GM10248 (cell line): ENCODE results near the gene SLC4A8.
A peak's percentile ranks its signal among the peaks of the same experiment; 100 is the strongest.

Experiments
- CTCF ChIA-PET: fragments of 300-600 bp; sonication (Branson Sonifier 250); formaldehyde crosslinking; extraction: SDS; loops from one replicate; lab custom pipeline; 2021; ENCODE audit warnings: antibody characterized with exemption; lab: Yijun Ruan, JAX
- POLR2A ChIA-PET: fragments of 350-650 bp; sonication (Branson Sonifier 250); formaldehyde crosslinking; extraction: SDS; loops from one replicate; lab custom pipeline; 2020; ENCODE audit warnings: antibody characterized with exemption; lab: Yijun Ruan, JAX
- DNase-seq: peaks from one replicate; pipeline ENCODE4 v3.0.0; 2012; ENCODE audit errors: extremely low spot score
- TF ChIP-seq, protein P1 (sequence below): IDR thresholded peaks from 2 replicates; pipeline ENCODE4 v1.5.1; 2012; ENCODE audit warnings: mild to moderate bottlenecking, low read depth; ENCODE audit errors: extremely low read depth, missing control alignments, control extremely low read depth

SLC4A8 gene

DNA sequence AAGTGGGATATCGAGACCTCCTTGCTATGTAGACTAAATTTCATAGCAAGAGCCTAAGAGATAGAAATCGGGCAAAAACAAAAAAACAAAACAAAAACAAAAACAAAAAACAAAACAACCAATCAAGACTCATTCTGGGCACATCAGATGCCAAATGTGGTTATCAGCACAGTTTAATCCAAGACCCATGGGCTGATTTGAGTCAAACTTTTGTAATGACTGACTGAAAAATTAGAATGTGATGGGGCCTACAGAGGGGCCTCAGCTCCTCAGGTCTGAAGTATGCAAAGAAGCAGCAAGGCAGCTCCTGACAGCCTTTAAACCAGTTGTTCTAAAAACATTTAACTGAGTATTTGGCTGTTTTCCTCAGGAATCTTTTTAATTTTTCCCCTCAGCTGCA, 49.3 kb downstream of the SLC4A8 start:
- CTCF ChIA-PET, result interaction anchor here (1.7 kb wide), 1 partner anchor 58 kb away, joined by 3 read pairs; no protein-coding TSS in a partner anchor
- POLR2A ChIA-PET, result no interaction called here
- no peak for DNase-seq
- TF ChIP-seq, protein P1, sequence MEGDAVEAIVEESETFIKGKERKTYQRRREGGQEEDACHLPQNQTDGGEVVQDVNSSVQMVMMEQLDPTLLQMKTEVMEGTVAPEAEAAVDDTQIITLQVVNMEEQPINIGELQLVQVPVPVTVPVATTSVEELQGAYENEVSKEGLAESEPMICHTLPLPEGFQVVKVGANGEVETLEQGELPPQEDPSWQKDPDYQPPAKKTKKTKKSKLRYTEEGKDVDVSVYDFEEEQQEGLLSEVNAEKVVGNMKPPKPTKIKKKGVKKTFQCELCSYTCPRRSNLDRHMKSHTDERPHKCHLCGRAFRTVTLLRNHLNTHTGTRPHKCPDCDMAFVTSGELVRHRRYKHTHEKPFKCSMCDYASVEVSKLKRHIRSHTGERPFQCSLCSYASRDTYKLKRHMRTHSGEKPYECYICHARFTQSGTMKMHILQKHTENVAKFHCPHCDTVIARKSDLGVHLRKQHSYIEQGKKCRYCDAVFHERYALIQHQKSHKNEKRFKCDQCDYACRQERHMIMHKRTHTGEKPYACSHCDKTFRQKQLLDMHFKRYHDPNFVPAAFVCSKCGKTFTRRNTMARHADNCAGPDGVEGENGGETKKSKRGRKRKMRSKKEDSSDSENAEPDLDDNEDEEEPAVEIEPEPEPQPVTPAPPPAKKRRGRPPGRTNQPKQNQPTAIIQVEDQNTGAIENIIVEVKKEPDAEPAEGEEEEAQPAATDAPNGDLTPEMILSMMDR, result no peak

DNA sequence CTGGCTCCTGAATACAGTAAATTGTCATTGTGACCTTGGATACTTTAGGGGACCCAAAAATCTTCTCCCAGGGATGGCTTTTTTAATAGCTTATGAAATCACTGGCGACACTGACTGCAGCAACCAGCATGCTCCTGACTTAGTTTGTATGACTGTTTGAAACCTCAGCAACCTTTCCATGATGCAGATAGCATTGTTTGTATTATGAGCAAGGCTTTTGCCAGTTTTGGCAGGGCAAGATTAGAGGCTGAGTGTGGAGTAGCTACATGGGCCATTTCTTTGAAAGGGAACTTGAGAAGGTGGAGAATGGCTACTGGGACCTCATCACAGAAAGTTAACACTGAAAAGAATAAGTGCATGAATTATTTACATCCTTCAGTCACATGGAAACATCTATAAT, 50.9 kb downstream of the SLC4A8 start:
- DNase-seq, result no peak
- ChIA-PET POLR2A (no interaction called here), CTCF (interaction anchor here (0.8 to 1.4 kb wide), 2 partner anchors 22 to 57 kb away, joined by 3 to 4 read pairs; no protein-coding TSS in a partner anchor)
- TF ChIP-seq, protein P1, result no peak

DNA sequence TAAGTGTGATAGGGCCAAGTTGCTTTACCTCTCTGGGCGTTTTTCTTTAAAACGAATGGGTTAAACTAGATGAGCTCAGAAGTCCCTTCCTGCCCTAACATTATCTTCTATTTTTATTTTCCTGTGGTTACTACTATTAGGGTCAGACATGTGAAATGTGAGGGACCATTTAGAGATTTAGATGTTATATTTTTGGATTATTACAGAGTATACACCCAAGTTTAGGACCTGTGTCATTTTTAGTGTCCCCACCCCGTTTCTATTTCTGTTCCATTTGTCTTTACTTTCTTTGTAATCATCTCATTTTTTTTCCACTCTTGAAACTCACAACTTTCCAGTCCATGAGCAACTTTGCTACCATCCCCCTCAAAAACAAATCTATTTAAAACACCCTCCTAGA, 56.3 kb downstream of the SLC4A8 start:
- TF ChIP-seq, protein P1, result no peak
- POLR2A ChIA-PET, result no interaction called here
- peak; percentile 34 for DNase-seq
- CTCF ChIA-PET, result interaction anchor here (1.0 to 3.2 kb wide), 7 partner anchors 11 to 73 kb away, joined by 3 to 10 read pairs (median 4); no protein-coding TSS in a partner anchor

DNA sequence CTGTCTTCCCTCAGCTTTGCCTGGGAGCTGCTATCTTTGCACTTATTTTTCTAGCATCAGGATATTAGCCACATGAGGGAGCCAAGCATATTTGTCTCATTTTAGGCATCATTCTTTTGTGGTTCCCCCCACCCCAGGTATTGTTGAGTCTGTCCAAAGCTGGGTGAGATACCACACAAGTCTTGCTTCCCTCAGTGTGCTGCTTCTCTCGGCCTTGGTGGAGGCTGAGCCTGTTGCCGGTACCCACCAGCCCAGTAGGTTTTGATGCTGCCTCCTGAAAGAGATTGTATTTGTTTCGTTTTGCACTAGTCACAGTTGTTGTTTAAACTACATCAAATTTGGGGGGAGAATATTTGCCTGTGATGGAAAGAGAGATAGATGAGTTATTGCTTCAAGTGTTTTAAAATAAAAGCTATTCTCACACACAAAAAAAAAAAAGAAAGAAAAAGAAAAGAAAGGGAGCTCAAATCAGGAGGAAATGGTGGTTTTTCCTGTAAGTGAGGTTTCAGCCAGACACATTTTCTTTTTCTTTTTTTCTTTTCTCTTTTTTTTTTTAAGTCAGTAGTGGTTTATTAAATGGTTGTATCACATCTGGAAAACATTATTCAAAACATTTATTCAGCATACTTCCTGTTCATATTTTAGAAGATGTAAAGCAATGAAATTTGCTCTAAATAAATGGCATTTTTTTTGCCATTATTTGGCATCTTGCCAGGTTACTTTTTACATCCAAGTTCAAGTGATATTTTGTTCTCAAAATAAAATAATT, 58.5 kb downstream of the SLC4A8 start:
- peak; percentile 14 for DNase-seq
- TF ChIP-seq, protein P1, result peak; percentile 12
- POLR2A ChIA-PET, result no interaction called here
- CTCF ChIA-PET, result interaction anchor here (0.7 to 1.8 kb wide), 6 partner anchors 8 to 49 kb away, joined by 3 to 5 read pairs (median 3); no protein-coding TSS in a partner anchor

DNA sequence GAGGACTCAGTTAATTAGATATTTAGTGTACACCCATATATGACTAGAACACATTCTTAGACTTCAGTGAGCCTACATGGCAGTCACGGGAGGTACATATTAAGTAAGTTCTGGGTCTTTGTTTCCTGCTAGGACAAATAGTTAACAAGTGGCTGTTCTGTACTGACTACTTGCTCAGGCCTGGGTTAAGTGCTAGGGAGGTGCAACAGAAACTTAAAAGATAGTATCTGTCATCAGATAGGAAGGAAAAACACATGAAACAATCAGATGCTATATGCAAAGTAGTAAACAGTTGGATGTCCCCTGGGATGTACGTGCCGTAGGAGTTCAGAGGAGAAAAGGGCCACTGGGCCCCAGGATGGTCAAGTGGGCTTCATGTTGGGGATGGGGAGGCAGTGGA, 59.5 kb downstream of the SLC4A8 start:
- TF ChIP-seq, protein P1, result no peak
- ChIA-PET POLR2A (no interaction called here), CTCF (interaction anchor here (1.0 to 1.2 kb wide), 3 partner anchors 21 to 63 kb away, joined by 3 to 4 read pairs (median 3); no protein-coding TSS in a partner anchor)
- no peak for DNase-seq

DNA sequence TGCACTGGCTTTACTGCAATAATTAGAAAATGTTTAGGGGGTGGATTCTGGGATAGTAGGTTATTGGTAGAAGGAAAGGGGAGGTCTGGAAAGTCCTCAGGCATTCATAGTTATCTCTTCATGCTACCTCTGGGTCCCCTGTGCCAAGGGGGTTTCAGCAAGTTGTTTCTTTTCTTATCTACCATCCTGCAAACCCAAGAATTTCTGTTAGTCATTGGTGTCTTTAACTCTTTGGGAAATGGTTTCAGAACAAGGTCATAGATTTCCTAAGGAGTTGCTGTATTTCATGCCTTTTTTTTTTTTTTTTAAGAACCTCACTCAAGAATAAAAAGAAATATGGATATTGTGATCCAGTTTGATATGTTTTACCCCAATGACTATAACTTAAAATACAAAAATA, 63.6 kb downstream of the SLC4A8 start:
- DNase-seq, result no peak
- POLR2A ChIA-PET, result no interaction called here
- TF ChIP-seq, protein P1, result no peak

More for the DNA sequence above, 63.6 kb downstream of the SLC4A8 start:
- CTCF ChIA-PET, result interaction anchor here (1.0 to 1.5 kb wide), 3 partner anchors 9 to 29 kb away, joined by 3 to 4 read pairs (median 3); no protein-coding TSS in a partner anchor
